NCI-H82 treated with DMSO at 0.1 percent for 48 hours (cell line): ENCODE measurements around the gene CTNND2.
"Not testable (repeated sequence)": the region's sequence is repeated elsewhere in the genome, so short reads cannot be mapped to it uniquely, and the experiment has no call there.

Source experiments
- DNase-seq: peaks from one replicate; lab custom pipeline; 2025; ENCODE audit not compliant: unreplicated experiment; lab: John Stamatoyannopoulos, UW

Gene CTNND2

GRCh38 chr5:11334404-11334803, 569.8 kb downstream of the CTNND2 start:
- DNase-seq: no peak

- DNase-seq: no peak
Measured at GRCh38 chr5:11329679-11330078, 574.6 kb downstream of the CTNND2 start.

DNA sequence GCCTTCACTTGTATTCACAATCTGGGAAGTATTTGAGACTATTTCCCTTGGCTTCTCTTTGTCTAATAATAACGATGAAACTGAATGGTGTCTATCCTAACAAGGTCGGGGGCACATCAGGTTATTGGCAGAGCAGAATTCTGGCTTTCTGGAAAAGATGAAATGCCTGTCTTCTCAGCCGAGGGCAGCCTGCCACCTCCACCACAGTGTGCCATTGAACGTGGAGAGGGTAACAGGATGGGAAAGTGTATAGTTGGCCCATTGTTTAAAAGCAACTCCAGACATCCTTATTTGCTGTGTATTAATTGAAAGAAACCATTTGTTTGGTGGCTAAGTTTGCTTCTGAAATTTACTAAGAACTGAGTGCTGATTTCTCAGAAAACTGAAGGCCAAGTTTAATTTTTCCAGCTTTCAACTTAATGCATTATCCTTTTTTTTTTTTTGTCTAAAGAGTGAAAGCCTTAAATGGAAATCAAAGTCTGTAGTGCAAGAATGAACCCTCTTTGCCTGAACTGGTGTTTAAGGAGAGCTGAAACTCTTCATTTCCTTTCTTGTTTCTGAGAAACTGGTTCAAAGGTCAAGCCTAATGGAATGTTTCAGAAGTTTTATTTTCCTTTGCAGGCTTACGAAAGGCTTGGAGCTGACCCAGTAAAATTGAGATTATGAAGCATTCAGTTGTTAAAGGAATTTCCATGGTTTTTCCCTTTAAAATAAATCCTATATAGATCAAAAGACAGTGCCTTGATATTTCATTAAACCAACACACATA, 579.5 kb downstream of the CTNND2 start:
- DNase-seq: no peak

GRCh38 chr5:11323761-11324160, 580.5 kb downstream of the CTNND2 start:
- DNase-seq: no peak

- DNase-seq: no peak
Measured at GRCh38 chr5:11322133-11322532, 582.1 kb downstream of the CTNND2 start.

GRCh38 chr5:11319836-11320580, 584.2 kb downstream of the CTNND2 start:
- DNase-seq: no peak

- DNase-seq: not testable (repeated sequence)
Measured at GRCh38 chr5:11313694-11314093, 590.6 kb downstream of the CTNND2 start.

DNA sequence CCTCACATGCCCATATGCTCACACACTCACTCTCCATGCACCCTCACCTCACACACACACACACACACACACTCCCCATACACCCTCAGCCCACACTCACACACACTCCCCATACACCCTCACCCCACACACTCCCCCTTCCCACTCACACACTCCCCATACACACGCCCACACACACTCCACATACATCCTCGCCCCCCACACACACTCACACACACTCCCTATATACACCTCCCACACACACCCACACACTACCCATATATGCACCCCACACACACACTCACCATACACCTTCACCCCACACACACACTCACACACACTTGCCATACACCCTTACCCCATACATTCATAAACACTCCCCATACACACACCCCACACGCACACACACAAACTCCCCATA, 592.5 kb downstream of the CTNND2 start:
- DNase-seq: no peak

DNA sequence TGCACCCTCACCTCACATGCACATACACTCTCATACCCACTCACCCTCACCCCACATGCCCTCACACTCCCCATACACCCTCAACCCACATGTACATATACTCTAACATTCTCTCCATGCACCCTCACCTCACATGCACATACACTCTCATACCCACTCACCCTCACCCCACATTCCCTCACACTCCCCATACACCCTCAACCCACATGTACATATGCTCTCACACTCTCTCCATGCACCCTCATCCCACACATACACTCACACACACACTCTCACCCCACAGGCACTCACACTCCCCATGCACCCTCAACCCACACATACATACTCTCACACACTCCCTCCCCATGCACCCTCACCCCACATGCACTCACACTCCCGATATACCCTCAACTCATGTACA, 593.0 kb downstream of the CTNND2 start:
- no peak for DNase-seq

- DNase-seq: no peak
Measured at GRCh38 chr5:11310158-11310557, 594.1 kb downstream of the CTNND2 start.

DNA sequence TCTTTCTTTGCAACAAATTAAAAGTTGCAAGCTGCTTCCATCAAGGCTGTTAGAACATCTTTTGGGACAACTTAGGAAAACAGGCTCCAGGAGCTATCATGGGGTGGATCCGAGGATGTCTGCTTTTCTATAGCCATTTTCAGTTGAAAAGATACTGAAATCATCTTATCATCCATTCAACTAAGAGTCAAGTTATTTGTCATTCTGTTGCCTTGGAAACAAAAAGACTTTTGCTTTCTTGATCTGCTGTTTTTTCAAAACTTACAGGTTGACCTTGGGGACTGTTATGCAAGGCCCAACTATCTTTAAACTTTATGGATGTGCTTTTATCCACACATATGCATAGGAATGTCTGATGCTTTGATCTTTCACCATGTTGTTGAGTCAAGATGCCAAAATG, 597.9 kb downstream of the CTNND2 start:
- DNase-seq: no peak

- no peak for DNase-seq
Measured at GRCh38 chr5:11305245-11305644, 599.0 kb downstream of the CTNND2 start.

DNA sequence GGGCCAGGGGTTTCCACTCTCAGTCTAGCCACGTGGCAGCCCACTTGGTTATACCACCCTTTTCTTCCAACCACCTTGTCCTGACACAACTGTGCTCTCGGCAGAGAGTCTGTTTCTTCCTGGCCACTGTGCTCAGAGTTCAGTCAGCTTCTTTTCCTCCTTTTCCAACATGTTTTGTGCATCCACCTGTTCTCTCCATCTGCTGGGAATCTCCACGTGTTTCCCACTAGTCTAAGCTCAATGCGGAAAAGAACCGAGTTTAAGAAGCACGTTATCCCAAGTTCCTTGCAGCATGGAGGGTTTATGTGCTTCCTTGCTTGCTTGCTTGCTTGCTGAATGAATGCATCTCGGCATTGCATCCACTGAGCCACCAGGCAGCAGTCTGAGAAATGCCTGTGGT, 599.6 kb downstream of the CTNND2 start:
- DNase-seq: no peak

GRCh38 chr5:11302663-11303062, 601.6 kb downstream of the CTNND2 start:
- DNase-seq: no peak

GRCh38 chr5:11301171-11301570, 603.1 kb downstream of the CTNND2 start:
- no peak for DNase-seq

DNA sequence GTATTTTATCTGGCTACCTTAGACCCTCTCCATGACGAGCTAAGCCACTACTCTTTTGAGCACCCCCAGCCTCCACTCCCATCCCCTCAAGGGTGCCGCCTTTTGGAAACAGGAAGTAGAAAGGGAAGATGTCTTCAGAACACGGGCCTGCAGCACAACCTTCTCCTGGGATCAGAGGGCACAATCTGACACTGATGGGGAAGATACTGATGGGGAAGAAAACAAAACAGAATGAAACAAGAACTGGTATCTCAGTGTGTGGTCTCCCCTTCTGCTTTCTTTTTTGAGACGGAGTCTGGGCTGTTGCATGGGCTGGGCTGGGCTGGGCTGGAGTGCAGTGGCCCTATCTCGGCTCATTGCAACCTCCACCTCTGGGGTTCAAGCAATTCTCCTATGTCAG, 603.5 kb downstream of the CTNND2 start:
- DNase-seq: no peak

GRCh38 chr5:11298877-11299276, 605.4 kb downstream of the CTNND2 start:
- no peak for DNase-seq

DNA sequence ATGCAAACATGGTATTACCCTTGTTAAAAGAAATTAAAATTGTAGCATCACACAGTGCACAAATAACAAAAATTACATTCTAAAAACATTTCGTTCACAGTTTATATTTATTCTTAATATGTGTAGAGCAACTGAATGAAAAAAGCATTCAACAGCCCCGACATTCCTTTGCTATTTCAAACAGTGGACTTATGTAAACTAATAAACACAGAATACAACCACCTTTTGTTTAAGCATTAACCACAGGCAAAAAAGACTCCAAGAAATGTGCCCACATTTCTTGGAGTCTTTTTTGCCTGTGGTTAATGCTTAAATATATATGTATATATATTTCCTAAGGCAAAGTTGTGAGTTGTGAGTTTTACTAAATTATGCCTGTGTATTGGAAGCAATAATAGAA, 610.7 kb downstream of the CTNND2 start:
- DNase-seq: no peak

DNA sequence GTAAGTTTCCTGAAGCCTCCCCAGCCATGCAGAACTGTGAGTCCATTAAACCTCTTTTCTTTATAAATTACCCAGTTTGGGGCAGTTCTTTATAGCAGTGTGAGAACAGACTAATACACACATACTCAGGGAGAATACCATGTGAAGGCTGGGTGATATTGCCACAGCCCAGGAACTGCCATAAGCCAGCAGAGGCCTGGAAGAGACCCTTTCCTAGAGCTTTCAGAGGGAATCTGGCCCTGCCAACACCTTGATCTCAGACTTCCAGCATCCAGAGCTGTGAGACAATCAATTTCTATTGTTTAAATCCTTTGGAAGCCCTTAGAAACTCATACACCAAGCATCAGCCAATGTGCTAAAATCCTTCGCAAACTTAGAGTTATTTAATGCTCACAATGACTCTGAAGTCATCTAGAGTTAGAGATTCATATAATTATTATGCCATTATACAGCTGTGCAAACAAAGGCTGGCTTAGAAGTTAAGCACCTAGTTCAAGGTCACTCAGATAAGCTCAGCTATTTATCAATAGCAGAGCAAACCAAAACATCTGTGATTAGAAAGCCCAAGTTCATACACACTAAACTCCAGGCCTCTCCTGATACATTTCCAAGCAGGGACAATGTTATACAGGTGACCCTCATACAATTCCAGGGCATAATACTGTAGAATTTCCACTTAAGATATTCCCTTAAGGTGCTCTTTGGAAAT, 611.4 kb downstream of the CTNND2 start:
- DNase-seq: no peak

- DNase-seq: no peak
Measured at GRCh38 chr5:11289733-11290132, 614.5 kb downstream of the CTNND2 start.

GRCh38 chr5:11289208-11289607, 615.0 kb downstream of the CTNND2 start:
- DNase-seq: no peak

DNA sequence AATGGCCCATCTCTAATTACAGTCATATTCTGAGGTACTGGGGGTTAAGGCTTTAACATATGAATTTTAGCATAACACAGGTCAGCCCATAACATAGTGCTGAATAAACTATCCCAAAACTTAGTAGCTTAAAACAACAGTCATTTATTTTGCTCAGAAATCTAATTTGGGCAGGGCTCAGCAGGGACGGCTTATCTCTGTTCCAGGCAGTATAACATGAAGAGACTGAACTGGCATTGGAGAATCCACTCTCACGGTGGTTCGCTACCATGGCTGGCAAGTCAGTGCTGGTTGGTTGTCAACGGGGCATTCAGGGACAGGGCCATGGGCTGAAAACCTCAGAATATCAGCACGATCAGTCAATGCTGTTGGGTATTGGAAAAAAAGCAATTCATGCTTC, 622.4 kb downstream of the CTNND2 start:
- no peak for DNase-seq
